WTC11 (cell line): ENCODE results near the gene SYNGR2.

Source experiments
- ATF1 ChIP-seq: sonication (generic); formaldehyde crosslinking; IDR thresholded peaks from 2 replicates; pipeline ENCODE4 v1.8.1; 2023; ENCODE audit warnings: mild to moderate bottlenecking, moderate library complexity, missing genetic modification reagents
- CTCF ChIP-seq: fragments of 200-600 bp; IDR thresholded peaks from 2 replicates; pipeline ENCODE4 v1.8.0; 2022; ENCODE audit warnings: antibody characterized with exemption
- ERG ChIP-seq: fragments of 250-450 bp; sonication (Bioruptor Pico); IDR thresholded peaks from 2 replicates; pipeline ENCODE4 v1.8.0; 2021; ENCODE audit warnings: mild to moderate bottlenecking
- ETV6 ChIP-seq: sonication (generic); formaldehyde crosslinking; IDR thresholded peaks from 2 replicates; pipeline ENCODE4 v1.8.1; 2022; ENCODE audit warnings: mild to moderate bottlenecking, missing genetic modification reagents
- FOXK1 ChIP-seq: sonication (generic); formaldehyde crosslinking; IDR thresholded peaks from 2 replicates; pipeline ENCODE4 v1.8.0; 2022; ENCODE audit warnings: mild to moderate bottlenecking, moderate library complexity, missing genetic modification reagents
- JUN ChIP-seq: sonication (generic); formaldehyde crosslinking; IDR thresholded peaks from 2 replicates; pipeline ENCODE4 v1.8.0; 2023; ENCODE audit warnings: mild to moderate bottlenecking, missing genetic modification reagents
- NFYB ChIP-seq: sonication (generic); formaldehyde crosslinking; conservative IDR thresholded peaks from 2 replicates; pipeline ENCODE4 v1.8.0; 2022; ENCODE audit warnings: low read depth, missing genetic modification reagents
- TCF7 ChIP-seq: sonication (generic); formaldehyde crosslinking; IDR thresholded peaks from 2 replicates; pipeline ENCODE4 v1.8.0; 2022; ENCODE audit warnings: mild to moderate bottlenecking, low read depth, missing genetic modification reagents, moderate library complexity
- TEAD4 ChIP-seq: sonication (generic); formaldehyde crosslinking; IDR thresholded peaks from 2 replicates; pipeline ENCODE4 v1.8.0; 2022; ENCODE audit warnings: mild to moderate bottlenecking, missing genetic modification reagents
- ZNF138 ChIP-seq: sonication (generic); formaldehyde crosslinking; conservative IDR thresholded peaks from 2 replicates; pipeline ENCODE4 v1.8.1; 2022; ENCODE audit warnings: mild to moderate bottlenecking, moderate library complexity, missing genetic modification reagents
- ZNF416 ChIP-seq: fragments of 250-450 bp; sonication (Bioruptor Pico); IDR thresholded peaks from 2 replicates; pipeline ENCODE4 v1.9.0; 2021; ENCODE audit warnings: mild to moderate bottlenecking, inconsistent platforms
- ZNF512 ChIP-seq: sonication (generic); formaldehyde crosslinking; IDR thresholded peaks from 2 replicates; pipeline ENCODE4 v1.8.1; 2022; ENCODE audit warnings: missing genetic modification reagents, borderline replicate concordance
- TF ChIP-seq, protein P1 (sequence below): sonication (generic); formaldehyde crosslinking; IDR thresholded peaks from 2 replicates; pipeline ENCODE4 v1.8.1; 2023; ENCODE audit warnings: mild to moderate bottlenecking, missing genetic modification reagents, borderline replicate concordance
- TF ChIP-seq, protein P2 (sequence below): sonication (generic); formaldehyde crosslinking; IDR thresholded peaks from 2 replicates; pipeline ENCODE4 v1.8.1; 2023; ENCODE audit warnings: mild to moderate bottlenecking, missing genetic modification reagents, moderate library complexity

DNA sequence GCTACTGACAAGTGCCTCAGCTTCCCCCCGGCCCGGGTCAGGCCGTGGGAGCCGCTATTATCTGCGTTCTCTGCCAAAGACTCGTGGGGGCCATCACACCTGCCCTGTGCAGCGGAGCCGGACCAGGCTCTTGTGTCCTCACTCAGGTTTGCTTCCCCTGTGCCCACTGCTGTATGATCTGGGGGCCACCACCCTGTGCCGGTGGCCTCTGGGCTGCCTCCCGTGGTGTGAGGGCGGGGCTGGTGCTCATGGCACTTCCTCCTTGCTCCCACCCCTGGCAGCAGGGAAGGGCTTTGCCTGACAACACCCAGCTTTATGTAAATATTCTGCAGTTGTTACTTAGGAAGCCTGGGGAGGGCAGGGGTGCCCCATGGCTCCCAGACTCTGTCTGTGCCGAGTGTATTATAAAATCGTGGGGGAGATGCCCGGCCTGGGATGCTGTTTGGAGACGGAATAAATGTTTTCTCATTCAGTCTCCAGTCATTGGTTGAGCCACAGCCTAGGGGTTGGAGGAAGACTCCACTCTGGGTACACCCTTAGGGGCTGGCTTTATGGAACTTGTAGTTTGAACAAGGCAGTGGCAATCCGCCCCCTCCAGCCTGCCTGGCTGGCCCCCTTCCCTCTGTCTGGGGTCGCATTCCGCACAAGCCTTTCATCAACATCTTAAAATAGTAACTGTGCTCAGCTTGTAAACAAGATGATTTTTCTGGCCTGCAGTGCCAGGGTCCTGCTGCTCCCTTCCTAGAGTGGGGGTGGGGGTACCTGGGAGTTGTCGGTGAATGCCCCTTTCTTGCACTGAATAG, 4.1 kb downstream of the SYNGR2 start:
- TF ChIP-seq CTCF (no peak), JUN (no peak), ETV6 (CRISPR knock-in tag) (0 out of 2 replicates have a peak, but pooled peaks have one; percentile 31), ATF1 (CRISPR knock-in tag) (no peak), FOXK1 (CRISPR knock-in tag) (no peak), ZNF416 (CRISPR knock-in tag) (no peak), ZNF512 (CRISPR knock-in tag) (no peak), ZNF138 (no peak), TCF7 (CRISPR knock-in tag) (no peak), ERG (CRISPR knock-in tag) (no peak), NFYB (CRISPR knock-in tag) (no peak), TEAD4 (CRISPR knock-in tag) (no peak)
- TF ChIP-seq, protein P1, sequence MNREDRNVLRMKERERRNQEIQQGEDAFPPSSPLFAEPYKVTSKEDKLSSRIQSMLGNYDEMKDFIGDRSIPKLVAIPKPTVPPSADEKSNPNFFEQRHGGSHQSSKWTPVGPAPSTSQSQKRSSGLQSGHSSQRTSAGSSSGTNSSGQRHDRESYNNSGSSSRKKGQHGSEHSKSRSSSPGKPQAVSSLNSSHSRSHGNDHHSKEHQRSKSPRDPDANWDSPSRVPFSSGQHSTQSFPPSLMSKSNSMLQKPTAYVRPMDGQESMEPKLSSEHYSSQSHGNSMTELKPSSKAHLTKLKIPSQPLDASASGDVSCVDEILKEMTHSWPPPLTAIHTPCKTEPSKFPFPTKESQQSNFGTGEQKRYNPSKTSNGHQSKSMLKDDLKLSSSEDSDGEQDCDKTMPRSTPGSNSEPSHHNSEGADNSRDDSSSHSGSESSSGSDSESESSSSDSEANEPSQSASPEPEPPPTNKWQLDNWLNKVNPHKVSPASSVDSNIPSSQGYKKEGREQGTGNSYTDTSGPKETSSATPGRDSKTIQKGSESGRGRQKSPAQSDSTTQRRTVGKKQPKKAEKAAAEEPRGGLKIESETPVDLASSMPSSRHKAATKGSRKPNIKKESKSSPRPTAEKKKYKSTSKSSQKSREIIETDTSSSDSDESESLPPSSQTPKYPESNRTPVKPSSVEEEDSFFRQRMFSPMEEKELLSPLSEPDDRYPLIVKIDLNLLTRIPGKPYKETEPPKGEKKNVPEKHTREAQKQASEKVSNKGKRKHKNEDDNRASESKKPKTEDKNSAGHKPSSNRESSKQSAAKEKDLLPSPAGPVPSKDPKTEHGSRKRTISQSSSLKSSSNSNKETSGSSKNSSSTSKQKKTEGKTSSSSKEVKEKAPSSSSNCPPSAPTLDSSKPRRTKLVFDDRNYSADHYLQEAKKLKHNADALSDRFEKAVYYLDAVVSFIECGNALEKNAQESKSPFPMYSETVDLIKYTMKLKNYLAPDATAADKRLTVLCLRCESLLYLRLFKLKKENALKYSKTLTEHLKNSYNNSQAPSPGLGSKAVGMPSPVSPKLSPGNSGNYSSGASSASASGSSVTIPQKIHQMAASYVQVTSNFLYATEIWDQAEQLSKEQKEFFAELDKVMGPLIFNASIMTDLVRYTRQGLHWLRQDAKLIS = no peak
- TF ChIP-seq, protein P2, sequence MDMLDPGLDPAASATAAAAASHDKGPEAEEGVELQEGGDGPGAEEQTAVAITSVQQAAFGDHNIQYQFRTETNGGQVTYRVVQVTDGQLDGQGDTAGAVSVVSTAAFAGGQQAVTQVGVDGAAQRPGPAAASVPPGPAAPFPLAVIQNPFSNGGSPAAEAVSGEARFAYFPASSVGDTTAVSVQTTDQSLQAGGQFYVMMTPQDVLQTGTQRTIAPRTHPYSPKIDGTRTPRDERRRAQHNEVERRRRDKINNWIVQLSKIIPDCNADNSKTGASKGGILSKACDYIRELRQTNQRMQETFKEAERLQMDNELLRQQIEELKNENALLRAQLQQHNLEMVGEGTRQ (CRISPR knock-in tag) = no peak
